NCI-H510A (cell line): ENCODE results near the gene TSNAXIP1.
"Not testable (repeated sequence)": the region's sequence is repeated elsewhere in the genome, so short reads cannot be mapped to it uniquely, and the experiment has no call there.

Experiments used
- DNase-seq: peaks from one replicate; lab custom pipeline; 2025; lab: John Stamatoyannopoulos, UW

Gene TSNAXIP1

DNA sequence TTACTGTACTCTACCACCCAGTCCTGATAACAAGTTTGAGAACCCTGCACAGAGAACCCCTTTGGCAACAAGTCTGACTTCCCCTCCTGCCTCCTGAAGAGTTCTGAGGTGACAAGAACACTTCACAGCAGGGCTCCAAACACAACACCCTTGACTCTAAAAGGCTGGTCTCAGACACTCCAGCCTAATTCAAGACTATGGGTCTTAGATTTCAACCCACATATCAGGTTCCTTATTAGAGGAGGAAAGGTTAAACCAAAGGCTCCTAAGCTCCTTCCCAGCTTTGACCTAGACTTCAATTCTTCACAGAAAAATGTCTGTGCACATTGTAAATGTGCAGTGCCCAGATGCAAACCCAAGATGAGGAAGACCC is 23.4 kb upstream of the TSNAXIP1 start:
- DNase-seq, result no peak

GRCh38 chr16:67786491-67786890 is 20.2 kb upstream of the TSNAXIP1 start:
- DNase-seq, result no peak

DNA sequence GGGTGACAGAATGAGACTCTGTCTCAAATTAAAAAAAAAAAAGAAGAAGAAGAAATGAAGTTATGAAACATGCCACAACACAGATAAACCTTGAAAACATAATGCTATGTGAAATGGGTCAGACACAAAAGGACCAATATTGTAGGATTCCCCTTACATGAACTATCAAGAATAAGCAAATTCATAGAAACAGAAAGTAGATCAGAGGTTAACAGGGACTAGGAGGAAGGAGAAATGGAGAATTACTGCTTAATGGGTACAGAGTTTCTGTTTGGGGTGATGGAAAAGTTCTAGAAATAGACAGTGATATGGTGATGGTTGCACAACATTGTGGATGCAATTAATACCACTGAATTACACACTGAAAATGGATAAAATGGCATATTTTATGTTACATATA is 16.6 kb upstream of the TSNAXIP1 start:
- DNase-seq, result no peak

DNA sequence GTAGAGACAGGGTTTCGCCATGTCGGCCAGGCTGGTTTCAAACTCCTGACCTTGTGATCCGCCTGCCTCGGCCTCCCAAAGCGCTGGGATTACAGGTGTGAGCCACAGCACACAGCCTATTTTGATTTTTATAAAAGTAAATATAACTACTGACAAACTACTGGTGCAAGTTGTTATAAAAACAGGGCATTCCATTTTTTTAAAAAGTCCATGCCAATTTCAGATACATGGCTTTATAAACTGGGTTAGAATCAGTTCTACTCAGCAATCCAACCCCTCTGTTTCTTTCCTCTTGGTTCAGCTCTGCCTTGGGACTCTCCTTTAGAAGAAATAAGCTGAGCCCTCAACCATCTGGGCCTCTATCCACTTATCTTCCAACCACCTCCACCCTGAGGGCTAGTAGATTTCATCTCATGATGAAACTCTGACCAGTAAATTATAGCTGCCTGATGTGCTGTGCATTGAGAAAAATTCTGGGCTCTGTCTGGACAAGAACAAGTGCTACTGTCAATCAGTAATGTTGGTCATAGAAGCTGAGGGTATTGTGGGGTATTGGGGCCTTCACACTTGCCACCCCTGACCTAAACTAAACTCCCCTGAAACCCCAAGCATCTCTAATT is 10.5 kb upstream of the TSNAXIP1 start:
- no peak for DNase-seq

DNA sequence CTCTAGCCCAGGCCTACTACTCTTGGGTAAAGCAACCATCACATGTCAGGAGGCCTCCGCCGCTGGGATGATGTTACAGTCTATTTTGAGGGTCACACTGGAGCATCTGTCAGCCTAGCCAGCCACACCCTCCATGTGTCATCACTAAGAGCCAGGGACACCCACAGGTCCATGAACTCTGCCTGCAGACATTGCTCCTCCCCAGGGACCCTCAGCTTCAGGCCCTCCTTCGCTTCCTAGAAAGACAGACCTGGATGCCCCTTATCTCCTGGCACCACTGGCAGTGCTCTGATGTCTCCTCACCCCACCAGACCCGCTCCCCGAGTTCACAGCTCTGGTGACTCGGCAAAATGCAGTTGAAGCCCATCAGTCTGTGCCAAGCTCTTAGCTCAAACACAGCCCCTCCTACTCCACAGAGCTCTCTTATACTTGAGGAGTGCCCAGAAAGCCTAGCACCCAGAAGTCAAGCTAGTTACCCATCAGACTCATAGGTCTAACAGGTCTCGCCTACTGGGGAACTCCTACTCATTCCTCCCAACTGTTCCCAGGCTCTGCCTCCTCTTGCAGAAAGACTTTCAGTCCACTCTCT is 6.3 kb upstream of the TSNAXIP1 start:
- no peak for DNase-seq

DNA sequence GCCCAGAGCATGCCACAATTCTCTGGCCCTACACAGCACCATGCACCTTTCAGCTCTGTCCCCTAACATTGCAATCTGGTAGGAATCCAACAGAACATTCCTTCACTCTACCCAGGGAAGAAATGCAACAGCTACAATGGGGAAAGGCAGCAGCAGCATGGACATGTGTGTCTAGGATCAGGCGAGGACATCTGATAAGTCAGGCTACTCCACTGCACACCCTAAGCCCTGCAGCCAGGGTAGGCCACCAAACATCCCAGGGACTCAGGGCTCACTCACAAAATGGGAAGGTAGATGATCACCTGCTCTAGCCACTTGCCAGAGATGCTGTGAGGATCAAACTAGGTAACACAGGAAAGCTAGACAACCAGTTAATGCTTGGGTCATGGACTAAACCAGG is 5.4 kb upstream of the TSNAXIP1 start:
- DNase-seq, result no peak

DNA sequence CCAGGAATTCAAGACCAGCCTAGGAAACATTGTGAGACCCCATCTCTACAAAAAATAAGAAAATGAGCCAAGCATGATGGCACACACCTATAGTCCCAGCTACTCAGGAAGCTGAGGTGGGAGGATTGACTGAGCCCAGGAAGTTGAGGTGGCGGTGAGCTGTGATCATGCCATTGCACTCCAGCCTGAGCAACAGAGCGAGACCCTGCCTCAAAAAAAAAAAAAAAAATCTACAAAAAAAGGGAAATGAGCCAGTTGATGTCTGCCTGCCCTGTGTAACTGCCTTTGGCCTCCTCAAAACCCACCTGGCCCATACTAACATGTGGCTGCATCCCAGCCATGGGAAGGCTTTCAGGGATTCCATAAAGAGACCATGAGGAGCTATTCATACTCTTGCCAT is 4.8 kb upstream of the TSNAXIP1 start:
- no peak for DNase-seq

GRCh38 chr16:67803894-67804293 is 2.8 kb upstream of the TSNAXIP1 start:
- no peak for DNase-seq

GRCh38 chr16:67804853-67805542 is 1.7 kb upstream of the TSNAXIP1 start:
- DNase-seq, result no peak

DNA sequence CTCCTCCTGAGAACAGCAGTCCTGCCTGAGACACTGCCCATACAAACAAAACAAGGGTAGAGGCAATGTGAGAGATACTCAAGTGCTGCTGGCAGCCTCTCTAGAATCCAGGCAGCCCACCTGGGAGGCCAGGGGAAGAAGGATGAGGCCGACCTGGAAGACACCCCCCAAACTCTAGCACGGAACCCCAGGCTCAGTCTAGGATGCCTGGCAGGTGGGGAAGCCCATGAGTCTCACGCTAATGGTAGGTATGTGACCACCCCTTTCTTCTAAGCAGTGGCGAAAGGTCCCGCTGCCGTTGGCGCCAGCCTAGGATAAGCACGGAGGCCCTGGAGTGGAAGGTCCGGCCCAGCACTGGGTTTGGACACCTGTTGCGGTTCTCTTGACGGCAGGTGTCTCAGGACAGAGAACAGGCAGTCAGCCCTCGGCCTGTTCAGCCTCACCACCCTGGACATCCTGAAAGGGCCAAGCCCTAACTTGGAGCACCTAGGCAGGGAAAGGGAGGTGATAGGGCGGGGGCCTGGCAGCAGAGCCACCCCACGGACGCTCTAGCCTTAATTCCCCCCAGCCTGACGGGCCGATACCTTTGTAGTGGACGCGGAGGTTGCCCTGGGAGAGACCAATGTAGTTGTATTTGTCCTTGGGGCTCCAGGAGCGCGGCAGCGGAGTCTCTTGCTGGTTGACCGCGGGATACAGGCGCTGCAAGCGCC is 816 bp upstream of the TSNAXIP1 start:
- DNase-seq, result no peak

DNA sequence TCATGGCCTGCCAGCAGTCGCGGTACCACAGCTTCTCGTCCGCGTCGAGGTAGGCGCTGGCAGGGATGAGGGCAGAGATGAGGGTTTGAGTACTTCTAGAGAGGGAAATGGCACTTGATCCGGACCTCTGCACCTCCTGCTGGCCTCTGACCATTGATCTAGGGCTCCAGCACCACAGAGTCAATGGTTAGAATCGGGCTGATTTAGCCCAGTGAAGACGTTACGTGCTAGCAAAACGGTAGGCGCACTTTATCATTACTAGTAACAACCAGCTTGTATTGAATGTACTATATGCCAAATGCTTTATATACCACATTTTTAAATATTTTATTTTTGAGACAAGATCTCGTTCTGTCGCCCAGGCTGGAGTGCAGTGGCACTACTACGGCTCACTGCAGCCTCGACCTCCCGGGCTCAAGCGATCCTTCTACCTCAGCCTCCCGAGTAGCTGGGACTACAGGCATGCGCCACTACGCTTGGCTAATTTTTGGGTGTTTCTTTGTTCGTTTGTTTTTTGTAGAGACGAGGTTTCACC is 526 bp downstream of the TSNAXIP1 start:
- no peak for DNase-seq

- no peak for DNase-seq
Observed at GRCh38 chr16:67811899-67812298, 5.2 kb downstream of the TSNAXIP1 start.

- DNase-seq, result no peak
Observed at GRCh38 chr16:67814567-67814966, 7.9 kb downstream of the TSNAXIP1 start.

DNA sequence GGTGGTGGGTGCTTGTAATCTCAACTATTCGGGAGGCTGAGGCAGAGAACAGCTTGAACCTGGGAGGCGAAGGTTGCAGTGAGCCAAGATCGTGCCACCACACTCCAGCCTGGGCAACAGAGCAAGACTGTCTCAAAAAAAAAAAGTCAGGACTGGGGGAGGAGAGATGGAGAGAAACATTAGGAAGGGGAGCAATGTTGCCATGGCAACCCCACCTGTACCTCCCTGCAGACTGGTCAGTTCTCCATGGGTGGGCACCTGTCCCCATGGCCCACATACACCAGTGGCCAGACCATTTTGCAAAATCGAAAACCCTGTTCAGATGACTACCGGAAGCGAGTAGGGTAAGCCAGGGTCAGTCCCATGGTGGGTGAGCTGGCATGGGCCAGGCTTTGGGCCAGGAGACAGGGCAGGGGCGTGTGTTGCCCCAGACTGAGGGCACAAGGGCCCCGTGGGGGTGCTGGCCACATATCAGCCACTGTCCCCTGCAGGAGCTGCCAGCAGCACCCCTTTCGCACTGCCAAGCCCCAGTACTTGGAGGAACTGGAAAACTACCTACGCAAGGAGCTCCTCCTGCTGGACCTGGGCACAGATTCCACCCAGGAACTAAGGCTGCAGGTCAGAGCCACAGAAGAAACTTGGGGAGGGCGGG is 14.0 kb downstream of the TSNAXIP1 start:
- DNase-seq, result no peak

DNA sequence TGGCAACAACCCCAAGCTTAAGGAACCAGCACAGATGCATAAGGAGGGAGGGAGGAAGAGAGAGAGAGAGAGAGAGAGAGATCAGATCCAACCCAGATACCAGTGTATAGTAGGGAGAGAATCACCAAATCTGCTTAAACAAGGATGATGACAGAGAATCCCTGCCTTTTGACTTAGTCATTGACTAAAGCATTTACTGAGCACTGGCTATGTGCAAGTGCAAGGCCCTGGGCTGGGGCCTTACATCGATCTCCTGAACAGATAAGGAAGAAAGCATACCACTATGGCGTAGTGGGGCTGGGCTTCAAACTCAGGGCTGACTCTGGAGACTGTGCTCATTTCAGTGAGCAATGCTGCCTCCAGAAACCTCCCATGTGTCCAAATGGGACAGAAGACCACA is 15.8 kb downstream of the TSNAXIP1 start:
- no peak for DNase-seq

GRCh38 chr16:67825119-67825518 is 18.4 kb downstream of the TSNAXIP1 start:
- no peak for DNase-seq

DNA sequence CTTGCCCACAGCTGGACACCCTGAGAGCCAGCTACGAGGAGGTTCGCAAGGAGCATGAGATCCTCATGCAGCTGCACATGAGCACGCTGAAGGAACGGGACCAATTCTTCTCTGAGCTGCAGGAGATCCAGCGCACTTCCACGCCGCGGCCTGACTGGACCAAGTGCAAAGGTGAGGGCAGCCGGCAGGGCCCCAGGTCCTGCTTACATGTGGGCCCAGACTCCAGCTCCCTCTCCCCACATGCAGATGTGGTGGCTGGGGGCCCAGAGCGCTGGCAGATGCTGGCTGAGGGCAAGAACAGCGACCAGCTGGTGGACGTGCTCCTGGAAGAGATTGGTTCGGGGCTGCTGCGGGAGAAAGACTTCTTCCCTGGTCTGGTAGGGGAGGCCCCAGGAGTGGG is 19.2 kb downstream of the TSNAXIP1 start:
- DNase-seq, result no peak

DNA sequence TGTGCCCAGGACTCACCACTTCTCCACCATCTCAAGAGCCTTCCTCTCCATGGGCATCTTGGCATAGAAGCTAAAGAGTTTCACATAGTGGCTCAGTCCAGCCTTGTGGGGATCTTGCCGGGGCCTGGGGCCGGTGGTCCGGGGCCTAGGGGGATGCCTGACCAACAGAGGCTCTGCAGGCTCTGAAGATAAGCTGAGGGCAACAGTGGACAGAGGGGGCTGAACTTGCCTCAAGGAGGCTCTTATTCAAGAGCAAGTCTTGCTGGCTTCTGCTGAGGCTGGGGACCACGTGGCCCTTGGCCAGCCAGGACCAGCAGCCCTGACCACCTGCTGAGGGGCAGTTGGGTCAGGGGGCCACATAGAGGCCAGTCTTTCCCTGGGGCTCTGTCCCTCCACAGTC is 22.0 kb downstream of the TSNAXIP1 start:
- no peak for DNase-seq

DNA sequence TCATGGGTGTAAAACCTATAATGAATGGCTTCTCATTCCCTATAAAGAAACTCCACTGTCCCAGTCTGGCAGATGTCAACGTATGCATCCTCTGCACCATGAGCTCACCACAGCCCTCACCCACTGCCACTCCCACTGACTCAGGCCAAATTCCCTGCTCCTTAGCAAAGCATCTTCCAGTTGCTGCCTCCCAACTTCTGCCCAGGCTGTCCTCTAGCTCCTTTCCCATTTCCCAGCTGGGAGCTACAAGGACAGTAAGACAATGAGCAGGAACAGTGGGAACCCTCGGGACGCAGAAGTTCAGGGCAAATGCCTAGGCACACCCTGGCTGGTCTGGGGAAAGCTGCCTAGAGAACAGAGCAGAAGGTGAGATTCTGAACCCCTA is 26.3 kb downstream of the TSNAXIP1 start:
- no peak for DNase-seq

DNA sequence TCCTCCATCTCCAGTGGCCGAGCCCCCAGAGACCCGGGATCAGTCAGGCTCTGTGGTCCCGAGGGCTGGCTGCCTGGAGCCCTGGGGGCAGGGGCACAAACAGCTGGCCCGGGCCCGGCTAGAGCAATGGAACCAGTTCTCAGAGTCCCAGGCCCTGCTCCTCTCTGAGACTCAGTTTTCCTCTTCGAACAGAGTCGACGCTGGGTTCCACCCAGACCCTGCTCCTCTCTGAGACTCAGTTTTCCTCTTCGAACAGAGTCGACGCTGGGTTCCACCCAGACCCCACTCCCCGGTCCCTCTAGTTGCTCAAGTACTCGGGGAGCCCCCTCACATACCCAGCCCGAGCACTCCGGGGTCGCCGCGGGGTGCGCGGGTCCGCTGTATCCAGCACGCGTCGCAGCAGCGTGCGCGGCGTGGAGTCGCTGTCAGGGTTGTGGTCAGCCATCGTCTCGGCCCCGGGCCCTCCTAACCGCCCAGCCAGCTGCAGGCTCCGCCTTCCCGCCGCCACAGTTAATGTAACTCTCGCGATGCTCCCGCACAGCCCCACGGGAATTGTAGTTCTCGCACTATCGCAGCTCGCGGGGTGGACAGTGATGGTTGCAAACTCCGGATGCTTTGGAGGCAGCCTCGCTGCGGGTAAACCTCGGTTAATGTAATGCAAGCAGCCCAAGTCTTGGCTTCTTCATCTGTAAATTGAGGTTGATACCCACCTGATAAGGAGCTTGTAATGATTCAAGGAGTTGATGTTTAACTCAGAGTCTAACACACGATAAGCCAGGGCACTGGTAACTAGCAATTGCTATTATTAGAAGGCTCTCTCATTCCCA is 26.9 kb downstream of the TSNAXIP1 start:
- DNase-seq, result peak; percentile 61

GRCh38 chr16:67834242-67834614 is 27.5 kb downstream of the TSNAXIP1 start:
- no peak for DNase-seq

- not testable (repeated sequence) for DNase-seq
Observed at GRCh38 chr16:67837190-67837589, 30.5 kb downstream of the TSNAXIP1 start.
